Raji (cell line): Measurements from ENCODE around the gene SYK.

Experiments used
- POLR2A ChIP-seq: IDR thresholded peaks from 2 replicates; pipeline ENCODE4 v1.6.1; 2011; ENCODE audit warnings: low read depth, low read length, control low read depth; ENCODE audit not compliant: insufficient read depth

SYK gene

GRCh38 chr9:90801241-90801972 is at the start of gene SYK:
Gene SYK, plus strand, starts transcription at chr9:90801819. Its CDS starts 42,080 bp downstream, at chr9:90843899.
- TF ChIP-seq POLR2A, result peak; percentile 70

GRCh38 chr9:90766731-90767130 is 34.9 kb upstream of the SYK start:
- TF ChIP-seq POLR2A, result no peak

- no peak for TF ChIP-seq POLR2A
Observed at GRCh38 chr9:90767523-90768100, 34.0 kb upstream of the SYK start.

GRCh38 chr9:90770182-90770738 is 31.4 kb upstream of the SYK start:
- no peak for TF ChIP-seq POLR2A

GRCh38 chr9:90770927-90771326 is 30.7 kb upstream of the SYK start:
- no peak for TF ChIP-seq POLR2A

- no peak for TF ChIP-seq POLR2A
Observed at GRCh38 chr9:90772386-90772785, 29.2 kb upstream of the SYK start.

GRCh38 chr9:90773617-90774016 is 28.0 kb upstream of the SYK start:
- peak; percentile 71; the same call in 1 of the 2 replicates for TF ChIP-seq POLR2A

- peak; percentile 12 for TF ChIP-seq POLR2A
Observed at GRCh38 chr9:90774071-90774470, 27.5 kb upstream of the SYK start.

GRCh38 chr9:90774682-90775081 is 26.9 kb upstream of the SYK start:
- peak; percentile 36; the same call in 1 of the 2 replicates for TF ChIP-seq POLR2A

GRCh38 chr9:90775657-90776056 is 26.0 kb upstream of the SYK start:
- no peak for TF ChIP-seq POLR2A

- TF ChIP-seq POLR2A, result no peak
Observed at GRCh38 chr9:90778746-90779145, 22.9 kb upstream of the SYK start.

GRCh38 chr9:90783552-90783951 is 18.1 kb upstream of the SYK start:
- no peak for TF ChIP-seq POLR2A

GRCh38 chr9:90783964-90784363 is 17.7 kb upstream of the SYK start:
- TF ChIP-seq POLR2A, result no peak

GRCh38 chr9:90787771-90788460 is 13.7 kb upstream of the SYK start:
- TF ChIP-seq POLR2A, result no peak

- no peak for TF ChIP-seq POLR2A
Observed at GRCh38 chr9:90789408-90789807, 12.2 kb upstream of the SYK start.

GRCh38 chr9:90789862-90790261 is 11.8 kb upstream of the SYK start:
- TF ChIP-seq POLR2A, result no peak

GRCh38 chr9:90793729-90794128 is 7.9 kb upstream of the SYK start:
- no peak for TF ChIP-seq POLR2A

GRCh38 chr9:90795084-90795483 is 6.5 kb upstream of the SYK start:
- TF ChIP-seq POLR2A, result no peak
